Body of pancreas (tissue), 4 donors: ENCODE data around the gene SULT2A1. TPM values are rescaled to one million over a fixed set of nuclear protein-coding genes. Genes with fewer than 3 reads are reported as not detected.

Source experiments
- ATAC-seq: fragments of 150-250 bp; one replicate; pipeline ENCODE4 v1.9.1; 2016
- DNase-seq, 4 donors: peaks; one replicate each; pipeline ENCODE4 v3.0.0-alpha.2; 2019
- H3K27ac ChIP-seq, 4 donors: fragments of 200-600 bp; sonication (generic); 1 replicate in 3 of 4; 2 replicates in 1 of 4; pipeline versions ENCODE4 v1.5.1 to v1.6.1; 2016 to 2019; ENCODE audit warnings: mild to moderate bottlenecking in 1 of 4, mixed read lengths in 1 of 4, moderate library complexity in 1 of 4
- H3K27me3 ChIP-seq, 2 donors: fragments of 200-600 bp; sonication (generic); one replicate each; pipeline ENCODE4 v1.6.0; 2016; ENCODE audit warnings: mild to moderate bottlenecking in 1 of 2
- H3K36me3 ChIP-seq, 2 donors: fragments of 200-600 bp; sonication (generic); replicated peaks in 1 of 2; 2 replicates each; pipeline ENCODE4 v1.5.1; 2016; ENCODE audit warnings: low read depth in 2 of 2; ENCODE audit not compliant: insufficient read depth in 1 of 2
- H3K4me1 ChIP-seq: fragments of 200-600 bp; sonication (generic); one replicate; pipeline ENCODE4 v1.6.0; 2016
- H3K4me3 ChIP-seq, 2 donors: fragments of 200-600 bp; sonication (generic); 1 replicate in 1 of 2; 2 replicates in 1 of 2; pipeline ENCODE4 v1.5.1; 2016 to 2019
- H3K9me3 ChIP-seq, 3 donors: fragments of 200-600 bp; sonication (generic); 1 replicate in 2 of 3; 2 replicates in 1 of 3; pipeline ENCODE4 v1.5.1; 2016
- CTCF ChIP-seq, 7 experiments: fragments of 450-650 bp in 4 of 7; fragments of 200-600 bp in 3 of 7; sonication (generic) in 3 of 7; IDR thresholded peaks; one replicate each; pipeline ENCODE4 v1.5.1; 2016 to 2019; ENCODE audit warnings: antibody characterized with exemption in 7 of 7
- POLR2A ChIP-seq, 3 donors: fragments of 450-650 bp; IDR thresholded peaks; one replicate each; pipeline ENCODE4 v1.6.1; 2016; ENCODE audit warnings: antibody characterized with exemption in 3 of 3, mild to moderate bottlenecking in 2 of 3
- WGBS, 2 donors: methylation state at CpG; one replicate each; pipeline ENCODE4 v1.1.5; 2017; 5-methylcytosine and 5-hydroxymethylcytosine counted together
- intact Hi-C: fragments of 100-400 bp; cut with DNase I; formaldehyde crosslinking; loops from one replicate; pipeline ENCODE4 v1.15.1; 2023
- total RNA-seq, 2 donors: library from RNA; depleted of rRNA; stranded (reverse); fragments of >200 nt; gene quantifications; one replicate each; pipeline ENCODE4 v1.1.0, GENCODE V29; 2016

The SULT2A1 gene
- total RNA-seq, 2 donors from 2014 or later = not detected

GRCh38 chr19:47824396-47824795 is 61.7 kb downstream of the SULT2A1 start:
- Histone ChIP-seq H3K27me3 (peaks cover 0 to 4% of the 10 kb centered on the region in 2 donors), H3K4me1 (no peaks in the 10 kb centered on the region), H3K4me3 (no peak overlapping the region), H3K36me3 (no peaks in the 10 kb centered on the region), H3K27ac (no peak overlapping the region), H3K9me3 (peaks cover 0 to 5% (median 0%) of the 10 kb centered on the region in 3 donors)
- TF ChIP-seq POLR2A (IDR thresholded peaks at IDR 0.05) = no peak
- no peak for TF ChIP-seq CTCF (IDR thresholded peaks at IDR 0.05)
- intact Hi-C loops = no loop called here
- WGBS, 2 donors = 56 to 71% methylated on average over 1 to 6 of the region's 6 CpGs
- DNase-seq (no peak), ATAC-seq (no peak)

GRCh38 chr19:47821460-47822020 is 64.6 kb downstream of the SULT2A1 start, which contains the start of gene CRX:
CRX (plus strand) TSS chr19:47821937; CDS start chr19:47834444, 12,507 bp downstream.
- no peak within 1 kb of the TSS for H3K4me3 ChIP-seq
- H3K9me3 ChIP-seq = no peaks in the 10 kb centered on the region
- WGBS, 2 donors = 26 to 27% methylated on average over 14 to 15 of the region's 15 CpGs
- peaks cover 0 to 4% of the 10 kb centered on the region in 2 donors for H3K27me3 ChIP-seq
- ATAC-seq (no peak), DNase-seq (no peak)
- no peak for TF ChIP-seq POLR2A (IDR thresholded peaks at IDR 0.05)
- TF ChIP-seq CTCF (IDR thresholded peaks at IDR 0.05) = no peak
- no peaks in the 10 kb centered on the region for H3K36me3 ChIP-seq
- intact Hi-C loops = no loop called here
- H3K4me1 ChIP-seq = no peaks in the 10 kb centered on the region
- H3K27ac ChIP-seq = no peak within 1 kb of the TSS

Other genes with a start within 250 kb of the SULT2A1 start
- gene EHD2, start 172.9 kb downstream of the SULT2A1 start, total RNA-seq = 10 to 100 TPM; 41.2 to 66.3 TPM
- gene NOP53, start 140.8 kb downstream of the SULT2A1 start, total RNA-seq = 100 to 1,000 TPM; 436 to 761 TPM
- 100 to 1,000 TPM; 189 to 296 TPM for gene SELENOW, start 107.6 kb downstream of the SULT2A1 start, total RNA-seq
- gene TPRX1, start 81.8 kb downstream of the SULT2A1 start, total RNA-seq = not detected
- gene CRX, start 64.4 kb downstream of the SULT2A1 start, total RNA-seq = not detected
- not detected for gene TPRX2, start 27.1 kb downstream of the SULT2A1 start, total RNA-seq
- not detected for gene BSPH1, start 105.9 kb upstream of the SULT2A1 start, total RNA-seq
- gene ELSPBP1, start 108.3 kb upstream of the SULT2A1 start, total RNA-seq = not detected
- not detected for gene CABP5, start 157.8 kb upstream of the SULT2A1 start, total RNA-seq
- gene PLA2G4C, start 224.5 kb upstream of the SULT2A1 start, total RNA-seq = 10 to 100 TPM in 1 of 2 donors, 1 to 10 TPM in 1; 4.4 to 10.9 TPM